ENCODE results near the gene NCKIPSD. TPM values are rescaled to one million over a fixed set of nuclear protein-coding genes. Genes with fewer than 3 reads are reported as not detected.

Gene NCKIPSD
- total RNA-seq, 4 donors from 2014 or later: 18.9 to 60.2 (median 39.9) TPM

DNA sequence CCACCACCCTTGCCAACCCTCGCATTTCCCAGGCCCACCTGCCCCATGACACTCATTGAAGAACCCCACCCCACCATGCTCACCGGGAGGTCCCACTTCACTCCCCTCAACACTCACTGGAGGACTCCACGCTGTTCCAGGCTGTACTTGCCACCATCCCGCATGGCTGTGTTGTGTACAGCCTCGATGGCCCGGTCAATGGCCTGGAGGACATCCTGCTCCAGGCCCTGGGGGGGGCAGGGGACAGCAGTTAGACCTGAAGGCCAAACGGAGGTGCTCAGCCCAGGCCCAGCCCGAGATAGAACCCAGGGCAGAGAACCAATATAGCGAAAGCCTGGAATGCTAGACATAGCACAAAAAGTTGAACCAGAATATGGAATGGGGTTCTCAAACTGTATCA lies 2.9 kb downstream of the NCKIPSD start:
- no peak for DNase-seq (ENCODE audit: low spot score)
- TF ChIP-seq, protein P1, sequence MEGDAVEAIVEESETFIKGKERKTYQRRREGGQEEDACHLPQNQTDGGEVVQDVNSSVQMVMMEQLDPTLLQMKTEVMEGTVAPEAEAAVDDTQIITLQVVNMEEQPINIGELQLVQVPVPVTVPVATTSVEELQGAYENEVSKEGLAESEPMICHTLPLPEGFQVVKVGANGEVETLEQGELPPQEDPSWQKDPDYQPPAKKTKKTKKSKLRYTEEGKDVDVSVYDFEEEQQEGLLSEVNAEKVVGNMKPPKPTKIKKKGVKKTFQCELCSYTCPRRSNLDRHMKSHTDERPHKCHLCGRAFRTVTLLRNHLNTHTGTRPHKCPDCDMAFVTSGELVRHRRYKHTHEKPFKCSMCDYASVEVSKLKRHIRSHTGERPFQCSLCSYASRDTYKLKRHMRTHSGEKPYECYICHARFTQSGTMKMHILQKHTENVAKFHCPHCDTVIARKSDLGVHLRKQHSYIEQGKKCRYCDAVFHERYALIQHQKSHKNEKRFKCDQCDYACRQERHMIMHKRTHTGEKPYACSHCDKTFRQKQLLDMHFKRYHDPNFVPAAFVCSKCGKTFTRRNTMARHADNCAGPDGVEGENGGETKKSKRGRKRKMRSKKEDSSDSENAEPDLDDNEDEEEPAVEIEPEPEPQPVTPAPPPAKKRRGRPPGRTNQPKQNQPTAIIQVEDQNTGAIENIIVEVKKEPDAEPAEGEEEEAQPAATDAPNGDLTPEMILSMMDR (IDR thresholded peaks at IDR 0.05): no peak
- no peak for ATAC-seq (ENCODE audit: low FRiP score)

DNA sequence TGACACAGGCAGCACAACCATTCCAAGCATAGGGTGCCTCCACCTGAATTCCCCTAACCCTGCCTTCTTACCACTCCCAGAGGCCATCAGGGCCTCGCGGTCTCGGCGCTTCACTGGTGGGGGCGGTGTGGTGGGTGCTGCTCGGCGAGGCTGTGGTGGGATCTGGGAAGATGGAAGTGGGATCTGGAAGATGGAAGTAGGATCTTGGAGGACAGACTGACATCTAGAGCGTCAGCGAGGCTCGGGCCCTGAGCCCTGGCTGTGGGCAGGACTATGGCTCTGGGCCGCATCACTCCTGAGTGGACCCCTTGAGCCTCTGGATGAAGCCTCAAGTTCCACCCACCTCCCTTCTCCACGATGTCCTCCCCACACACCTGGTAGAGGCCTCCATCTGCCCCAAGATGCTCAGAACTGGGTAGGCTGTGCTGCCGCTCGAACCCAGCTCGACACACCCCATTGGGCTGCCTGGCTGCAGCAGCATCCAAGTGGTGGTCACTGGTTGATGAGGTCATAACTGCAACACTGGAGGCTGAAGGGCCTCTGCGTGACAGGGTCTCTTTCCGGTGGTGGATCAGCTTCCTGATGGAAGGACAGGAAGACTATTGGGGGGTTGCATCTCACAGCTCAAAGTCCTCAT lies 3.6 kb downstream of the NCKIPSD start:
- DNase-seq (ENCODE audit: low spot score) (no peak), ATAC-seq (ENCODE audit: low FRiP score) (no peak)
- TF ChIP-seq, protein P1 (IDR thresholded peaks at IDR 0.05): no peak

DNA sequence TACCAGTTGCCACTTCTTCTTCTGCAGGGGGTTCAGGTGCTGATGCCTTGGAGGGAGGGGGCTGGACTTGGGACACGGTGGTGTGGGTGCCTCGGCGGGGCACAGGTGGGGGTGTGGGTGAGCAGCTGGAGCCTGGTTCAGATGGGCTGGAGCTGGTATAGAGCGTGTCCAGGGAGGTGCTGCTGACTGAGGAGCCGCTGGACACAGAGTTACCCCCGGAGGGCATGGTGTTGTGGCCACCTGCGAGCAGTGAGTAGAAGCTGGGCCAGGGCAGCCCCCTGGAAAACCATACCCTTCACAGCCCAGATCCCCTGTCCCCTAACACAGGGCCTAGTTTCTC lies 4.2 kb downstream of the NCKIPSD start:
- TF ChIP-seq, protein P1 (IDR thresholded peaks at IDR 0.05): no peak
- DNase-seq (ENCODE audit: low spot score) (no peak), ATAC-seq (ENCODE audit: low FRiP score) (no peak)

DNA sequence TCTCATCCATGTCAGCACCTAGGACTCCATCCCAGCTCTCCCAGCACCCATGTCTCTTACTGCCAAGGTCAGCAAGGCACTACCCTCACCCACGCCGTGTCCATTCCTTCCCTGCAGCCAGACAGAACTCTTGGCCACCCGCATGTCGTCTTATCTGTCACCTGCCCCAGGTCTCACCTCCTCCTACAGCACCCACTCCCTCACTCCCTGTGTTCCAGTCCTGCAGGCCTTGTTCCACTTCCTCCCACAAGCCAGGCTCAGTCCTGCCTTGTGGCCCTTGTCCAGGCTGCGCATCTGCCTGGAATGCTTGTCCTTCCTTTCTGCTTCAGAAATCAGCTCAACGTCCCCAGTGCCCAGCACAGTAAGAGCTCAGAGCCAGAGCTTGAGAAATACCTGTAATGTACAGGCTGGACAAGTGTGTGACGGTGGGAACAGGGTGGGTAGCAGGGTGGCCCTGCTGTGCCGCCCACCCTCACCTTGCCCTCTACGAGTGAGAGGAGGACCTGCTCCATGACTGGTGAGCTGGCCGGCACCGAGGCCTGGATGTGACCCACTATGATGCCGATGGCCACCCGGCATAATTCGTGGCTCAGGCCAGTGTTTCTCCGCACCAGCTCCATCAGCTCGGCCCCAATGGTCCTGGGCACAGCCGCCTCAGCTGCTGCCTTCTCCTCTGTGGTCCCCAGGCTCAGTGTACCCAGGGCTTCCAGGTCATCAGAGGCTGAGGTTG lies 4.7 kb downstream of the NCKIPSD start:
- DNase-seq (ENCODE audit: low spot score) (no peak), ATAC-seq (ENCODE audit: low FRiP score) (no peak)
- TF ChIP-seq, protein P1 (IDR thresholded peaks at IDR 0.05): no peak

DNA sequence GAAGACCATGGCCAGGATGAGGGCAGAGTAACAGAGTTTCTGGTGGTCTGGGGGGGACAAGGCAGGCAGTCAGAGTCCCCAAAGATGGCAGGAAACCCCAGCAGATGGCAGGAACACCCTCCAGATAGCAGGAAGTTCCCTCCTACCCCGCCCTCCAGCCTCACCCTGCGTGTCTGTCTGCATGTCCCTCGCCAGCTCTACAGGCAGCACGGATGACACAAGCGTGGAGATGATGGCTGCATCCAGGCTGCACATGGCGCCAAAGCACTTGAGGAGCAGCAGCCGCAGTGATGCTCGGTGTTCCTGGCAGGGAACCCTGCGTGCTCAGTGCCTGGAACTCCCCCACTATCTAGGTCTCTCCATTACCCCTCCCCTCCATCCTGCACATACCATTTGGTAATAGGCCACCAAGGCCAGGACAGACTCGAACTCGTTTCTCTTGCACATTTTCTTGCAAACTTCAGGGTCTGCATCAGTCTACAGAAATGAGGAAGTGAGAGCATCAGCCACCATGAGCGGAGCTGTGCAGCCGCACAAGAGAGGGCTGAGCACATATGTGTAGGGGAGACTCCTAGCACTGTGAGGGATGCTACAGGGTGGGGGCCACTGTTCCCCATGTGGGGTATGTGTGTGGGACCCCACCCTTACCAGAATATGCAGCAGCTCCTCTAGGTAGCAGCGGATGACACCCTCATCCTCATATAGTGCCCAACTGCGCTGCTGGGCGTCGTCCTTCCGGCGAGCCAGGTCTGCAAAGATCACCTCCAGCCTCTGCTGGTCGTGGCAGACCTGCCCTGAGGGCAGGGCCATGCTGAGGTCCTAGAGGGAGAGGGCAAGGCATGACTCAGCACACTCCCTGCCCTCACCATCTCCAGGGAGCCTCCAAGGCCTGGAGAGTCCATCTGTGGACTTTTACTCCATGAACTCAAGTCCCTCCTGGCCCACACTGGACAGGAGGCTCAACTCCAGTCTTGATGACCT lies 6.0 kb downstream of the NCKIPSD start:
- DNase-seq (ENCODE audit: low spot score) (no peak), ATAC-seq (ENCODE audit: low FRiP score) (no peak)
- TF ChIP-seq, protein P1 (IDR thresholded peaks at IDR 0.05): no peak

DNA sequence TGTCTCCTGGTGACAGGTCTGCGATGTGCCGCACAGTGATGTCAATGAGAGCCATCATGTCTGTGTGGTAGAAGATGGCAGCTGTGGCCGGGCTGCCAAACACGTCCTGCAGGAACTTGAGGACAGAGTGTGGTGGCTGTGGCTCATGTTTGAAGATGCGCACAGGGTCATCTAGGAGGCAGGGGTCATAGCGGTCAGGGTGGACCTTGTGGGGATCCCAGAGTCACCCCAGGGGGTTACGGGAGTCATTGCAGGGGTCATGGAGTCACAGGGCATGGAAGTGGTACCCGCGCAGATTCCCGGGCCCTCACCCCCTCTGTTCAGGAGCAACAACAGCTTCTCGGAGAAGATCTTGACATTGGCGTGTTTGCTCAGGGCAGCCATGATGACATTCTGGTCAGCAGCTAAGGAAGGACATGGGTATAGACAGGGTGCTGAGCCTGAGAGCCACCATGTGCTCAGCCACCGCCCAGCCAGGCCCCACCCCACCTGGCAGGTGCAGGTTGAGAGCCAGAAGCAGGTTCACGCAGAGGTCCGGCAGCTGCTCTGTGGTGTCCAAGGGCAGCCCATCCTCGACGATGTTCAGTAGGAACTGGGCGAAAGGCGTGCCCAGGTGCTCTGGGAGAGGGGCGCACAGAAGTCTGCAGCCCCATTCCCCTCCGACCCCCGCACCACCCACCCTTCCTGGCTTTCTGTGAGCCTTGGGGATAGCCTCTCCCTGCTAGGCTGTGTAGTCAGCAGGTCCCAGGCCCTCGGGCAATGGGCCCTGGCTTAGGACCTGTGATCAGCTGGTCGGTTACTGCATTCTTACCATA lies 6.9 kb downstream of the NCKIPSD start:
- no peak for ATAC-seq (ENCODE audit: low FRiP score)
- TF ChIP-seq, protein P1 (IDR thresholded peaks at IDR 0.05): no peak
- DNase-seq (ENCODE audit: low spot score): no peak

All from omental fat pad (tissue), 4 donors.